Fibroblast of lung (primary cell): ENCODE measurements around the gene TMEM255B. TPM values are rescaled to one million over a fixed set of nuclear protein-coding genes. Genes with fewer than 3 reads are reported as not detected.

Experiments used
- DNase-seq, 2 donors: peaks; one replicate each; pipeline versions ENCODE4 v3.0.0 to v3.0.0-alpha.2; 2010; ENCODE audit warnings: low read depth in 2 of 2
- H2AFZ ChIP-seq: 2 replicates; pipeline ENCODE4 v1.5.1; 2012; ENCODE audit warnings: low read length, control low read depth, inconsistent platforms
- H3K27ac ChIP-seq: 2 replicates; pipeline ENCODE4 v1.5.1; 2011; ENCODE audit warnings: low read length, control low read depth; ENCODE audit not compliant: insufficient read depth
- H3K27me3 ChIP-seq: 2 replicates; pipeline ENCODE4 v1.5.1; 2011; ENCODE audit warnings: mild to moderate bottlenecking, low read length; ENCODE audit not compliant: control insufficient read depth, insufficient read depth
- H3K36me3 ChIP-seq: 2 replicates; pipeline ENCODE4 v1.5.1; 2011; ENCODE audit warnings: low read length; ENCODE audit not compliant: control insufficient read depth, insufficient read depth
- H3K4me1 ChIP-seq: 2 replicates; pipeline ENCODE4 v1.5.1; 2011; ENCODE audit warnings: low read length; ENCODE audit not compliant: control insufficient read depth, insufficient read depth; ENCODE audit errors: extremely low read depth
- H3K4me2 ChIP-seq: 2 replicates; pipeline ENCODE4 v1.5.1; 2011; ENCODE audit warnings: low read length, control low read depth; ENCODE audit not compliant: insufficient read depth; ENCODE audit errors: extremely low read depth
- H3K4me3 ChIP-seq, 4 experiments: fragments of 200-600 bp in 1 of 4; sonication (generic) in 1 of 4; replicated peaks in 1 of 4; 2 replicates each; pipeline ENCODE4 v1.5.1; 2011 to 2016; ENCODE audit warnings: low read length in 4 of 4, low read depth in 3 of 4, mild to moderate bottlenecking in 3 of 4, control low read depth in 2 of 4, inconsistent platforms in 1 of 4, mixed read lengths in 1 of 4; ENCODE audit not compliant: insufficient read depth in 1 of 4; ENCODE audit errors: control extremely low read depth in 1 of 4
- H3K79me2 ChIP-seq: 2 replicates; pipeline ENCODE4 v1.5.1; 2012; ENCODE audit warnings: mild to moderate bottlenecking, low read length, inconsistent platforms; ENCODE audit not compliant: control insufficient read depth, insufficient read depth
- H3K9ac ChIP-seq: 2 replicates; pipeline ENCODE4 v1.5.1; 2011; ENCODE audit warnings: mild to moderate bottlenecking, low read length, control low read depth; ENCODE audit not compliant: insufficient read depth
- H3K9me3 ChIP-seq: 2 replicates; pipeline ENCODE4 v1.5.1; 2012; ENCODE audit warnings: low read depth, low read length; ENCODE audit not compliant: control insufficient read depth, insufficient read depth
- H4K20me1 ChIP-seq: 2 replicates; pipeline ENCODE4 v1.5.1; 2011; ENCODE audit warnings: low read length; ENCODE audit not compliant: control insufficient read depth, insufficient read depth; ENCODE audit errors: extremely low read depth
- EZH2 ChIP-seq: IDR thresholded peaks from 2 replicates; pipeline ENCODE4 v1.5.1; 2012; ENCODE audit warnings: low read length, control low read depth, mild to moderate bottlenecking; ENCODE audit errors: missing control alignments
- polyA plus RNA-seq, 2 donors: library from polyadenylated mRNA; depleted of rRNA in 1 of 2; stranded (reverse) in 1 of 2; unstranded in 1 of 2; fragments of >200 nt; gene quantifications; 2 replicates each; pipeline ENCODE4 v1.2.1, GENCODE V29; 2011 to 2012; ENCODE audit warnings: missing spikeins in 1 of 2
- total RNA-seq: library from RNA; depleted of rRNA; stranded (reverse); fragments of >200 nt; gene quantifications from 2 replicates; pipeline ENCODE4 v1.2.1, GENCODE V29; 2014
- TF ChIP-seq, protein P1 (sequence below), 2 donors: IDR thresholded peaks in 1 of 2; conservative IDR thresholded peaks in 1 of 2; 1 replicate in 1 of 2; 2 replicates in 1 of 2; pipeline ENCODE4 v1.5.1; 2011 to 2012; ENCODE audit warnings: low read length in 2 of 2, control low read depth in 1 of 2, inconsistent platforms in 1 of 2, low read depth in 1 of 2, mild to moderate bottlenecking in 1 of 2

The TMEM255B gene
- total and polyA plus RNA-seq, 2 donors (not counting 1 experiment from before 2014, with no cell fraction given) = 2.4 to 10.4 TPM

DNA sequence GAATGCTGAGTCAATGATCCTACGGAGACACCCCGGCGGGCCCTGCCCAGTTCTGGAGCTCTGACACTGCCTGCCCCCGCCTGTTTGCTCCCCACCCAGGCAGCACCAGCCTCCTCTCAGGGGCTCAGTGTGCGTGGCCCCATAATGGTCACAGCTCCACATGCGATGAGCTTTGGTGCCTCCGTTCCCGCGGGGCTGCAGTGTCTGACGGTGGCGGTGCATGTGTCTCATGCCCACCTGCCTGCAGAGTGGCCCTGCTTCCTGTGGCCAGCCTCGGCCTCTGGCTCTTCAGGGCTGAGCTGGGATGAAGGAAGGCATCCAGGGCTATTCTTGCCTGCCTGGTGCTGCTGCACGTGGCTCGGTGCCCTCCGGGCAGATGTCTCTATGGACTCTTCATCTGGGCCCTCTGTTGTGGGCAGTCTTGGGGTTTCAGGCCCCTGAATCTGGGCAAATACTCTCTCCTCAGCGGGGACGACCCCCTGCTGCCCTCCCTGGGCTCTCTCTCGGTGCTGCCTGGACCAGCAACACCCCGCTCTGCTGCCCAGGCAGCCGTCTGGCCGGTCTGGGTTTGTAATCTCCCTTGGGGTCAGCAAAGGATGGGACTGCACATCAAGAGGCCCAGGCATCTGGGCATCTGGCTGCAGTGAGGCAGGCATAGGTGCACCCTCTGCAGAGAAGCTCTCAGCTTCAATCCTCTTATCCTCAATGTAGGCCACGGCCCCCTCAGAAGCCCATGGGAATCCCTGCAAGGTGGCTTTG, 19.3 kb upstream of the TMEM255B start:
- no peak overlapping the region for H3K4me2 ChIP-seq
- no peak overlapping the region for H2AFZ ChIP-seq
- H4K20me1 ChIP-seq = no peaks in the 10 kb centered on the region
- H3K36me3 ChIP-seq = no peaks in the 10 kb centered on the region
- no peak for TF ChIP-seq EZH2
- TF ChIP-seq, protein P1, sequence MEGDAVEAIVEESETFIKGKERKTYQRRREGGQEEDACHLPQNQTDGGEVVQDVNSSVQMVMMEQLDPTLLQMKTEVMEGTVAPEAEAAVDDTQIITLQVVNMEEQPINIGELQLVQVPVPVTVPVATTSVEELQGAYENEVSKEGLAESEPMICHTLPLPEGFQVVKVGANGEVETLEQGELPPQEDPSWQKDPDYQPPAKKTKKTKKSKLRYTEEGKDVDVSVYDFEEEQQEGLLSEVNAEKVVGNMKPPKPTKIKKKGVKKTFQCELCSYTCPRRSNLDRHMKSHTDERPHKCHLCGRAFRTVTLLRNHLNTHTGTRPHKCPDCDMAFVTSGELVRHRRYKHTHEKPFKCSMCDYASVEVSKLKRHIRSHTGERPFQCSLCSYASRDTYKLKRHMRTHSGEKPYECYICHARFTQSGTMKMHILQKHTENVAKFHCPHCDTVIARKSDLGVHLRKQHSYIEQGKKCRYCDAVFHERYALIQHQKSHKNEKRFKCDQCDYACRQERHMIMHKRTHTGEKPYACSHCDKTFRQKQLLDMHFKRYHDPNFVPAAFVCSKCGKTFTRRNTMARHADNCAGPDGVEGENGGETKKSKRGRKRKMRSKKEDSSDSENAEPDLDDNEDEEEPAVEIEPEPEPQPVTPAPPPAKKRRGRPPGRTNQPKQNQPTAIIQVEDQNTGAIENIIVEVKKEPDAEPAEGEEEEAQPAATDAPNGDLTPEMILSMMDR (conservative IDR thresholded peaks at IDR 0.05 in 1 of 2, IDR thresholded peaks at IDR 0.05 in 1 of 2; ENCODE audit: low read depth in 1 of 2, low read length in 2 of 2) = no peak
- no peaks in the 10 kb centered on the region for H3K27me3 ChIP-seq
- no peak for DNase-seq
- no peaks in the 10 kb centered on the region for H3K9me3 ChIP-seq
- H3K9ac ChIP-seq = no peak overlapping the region
- no peak overlapping the region for H3K4me3 ChIP-seq
- H3K4me1 ChIP-seq = no peaks in the 10 kb centered on the region
- H3K27ac ChIP-seq = no peak overlapping the region
- no peaks in the 10 kb centered on the region for H3K79me2 ChIP-seq

DNA sequence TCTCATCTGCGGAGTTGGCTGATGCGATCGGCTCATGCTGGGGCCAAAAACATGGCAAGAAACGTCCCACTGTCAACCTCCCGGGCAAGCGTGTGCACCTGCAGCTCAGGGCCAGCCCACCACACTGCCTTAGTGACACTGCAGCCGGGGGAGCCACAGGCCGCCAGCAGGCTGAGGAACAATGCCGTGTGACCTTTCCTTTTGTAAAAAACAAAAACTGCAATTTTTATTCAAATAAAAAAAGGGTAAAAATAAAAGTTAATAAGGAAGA, 18.8 kb upstream of the TMEM255B start:
- Histone ChIP-seq H3K27ac (no peak overlapping the region), H2AFZ (no peak overlapping the region), H3K4me3 (no peak overlapping the region), H4K20me1 (no peaks in the 10 kb centered on the region), H3K9me3 (no peaks in the 10 kb centered on the region), H3K4me2 (no peak overlapping the region), H3K79me2 (no peaks in the 10 kb centered on the region), H3K36me3 (no peaks in the 10 kb centered on the region), H3K27me3 (no peaks in the 10 kb centered on the region), H3K4me1 (no peaks in the 10 kb centered on the region), H3K9ac (no peak overlapping the region)
- TF ChIP-seq, protein P1 (conservative IDR thresholded peaks at IDR 0.05 in 1 of 2, IDR thresholded peaks at IDR 0.05 in 1 of 2; ENCODE audit: low read depth in 1 of 2, low read length in 2 of 2) = no peak
- TF ChIP-seq EZH2 = no peak
- DNase-seq = no peak

DNA sequence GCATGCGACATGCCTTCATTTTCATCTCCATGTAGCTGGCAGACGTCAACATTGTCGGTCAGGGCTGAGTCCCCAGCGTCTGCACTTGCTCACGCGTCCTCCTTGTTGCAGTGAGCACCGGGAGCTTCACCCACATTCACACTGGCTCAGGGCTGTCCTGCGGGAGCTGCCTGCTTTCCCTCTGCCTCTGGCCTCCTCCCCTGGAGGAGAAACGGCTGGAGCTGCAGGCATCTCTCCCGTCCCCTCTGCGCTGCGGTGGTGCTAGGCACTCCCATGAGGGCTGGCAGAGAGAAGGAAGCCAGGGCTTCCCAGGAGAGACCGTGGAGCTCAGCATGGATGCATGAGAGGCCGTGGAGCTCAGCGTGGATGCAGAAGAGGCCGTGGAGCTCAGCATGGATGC, 18.4 kb upstream of the TMEM255B start:
- H3K27me3 ChIP-seq = no peaks in the 10 kb centered on the region
- DNase-seq = no peak
- no peaks in the 10 kb centered on the region for H3K79me2 ChIP-seq
- H3K9ac ChIP-seq = no peak overlapping the region
- H2AFZ ChIP-seq = no peak overlapping the region
- no peaks in the 10 kb centered on the region for H3K36me3 ChIP-seq
- H4K20me1 ChIP-seq = no peaks in the 10 kb centered on the region
- H3K9me3 ChIP-seq = no peaks in the 10 kb centered on the region
- no peak overlapping the region for H3K4me3 ChIP-seq
- no peak overlapping the region for H3K4me2 ChIP-seq
- TF ChIP-seq, protein P1 (conservative IDR thresholded peaks at IDR 0.05 in 1 of 2, IDR thresholded peaks at IDR 0.05 in 1 of 2; ENCODE audit: low read depth in 1 of 2, low read length in 2 of 2) = no peak
- no peak for TF ChIP-seq EZH2
- H3K27ac ChIP-seq = no peak overlapping the region
- H3K4me1 ChIP-seq = no peaks in the 10 kb centered on the region
